GM10847 (cell line): ENCODE measurements around the gene DBX2.

Experiments used
- POLR2A ChIP-seq: IDR thresholded peaks from 2 replicates; pipeline ENCODE4 v1.6.1; 2011; ENCODE audit not compliant: insufficient read length; ENCODE audit errors: extremely low read depth

Gene DBX2

GRCh38 chr12:45050751-45051571 is at the start of gene DBX2:
Gene DBX2 (minus strand): TSS chr12:45051099. CDS start chr12:45050927, 172 bp downstream.
- no peak for TF ChIP-seq POLR2A

- TF ChIP-seq POLR2A, result no peak
Measured at GRCh38 chr12:45098766-45099165, 47.9 kb upstream of the DBX2 start.

- TF ChIP-seq POLR2A, result no peak
Measured at GRCh38 chr12:45093051-45093450, 42.2 kb upstream of the DBX2 start.

DNA sequence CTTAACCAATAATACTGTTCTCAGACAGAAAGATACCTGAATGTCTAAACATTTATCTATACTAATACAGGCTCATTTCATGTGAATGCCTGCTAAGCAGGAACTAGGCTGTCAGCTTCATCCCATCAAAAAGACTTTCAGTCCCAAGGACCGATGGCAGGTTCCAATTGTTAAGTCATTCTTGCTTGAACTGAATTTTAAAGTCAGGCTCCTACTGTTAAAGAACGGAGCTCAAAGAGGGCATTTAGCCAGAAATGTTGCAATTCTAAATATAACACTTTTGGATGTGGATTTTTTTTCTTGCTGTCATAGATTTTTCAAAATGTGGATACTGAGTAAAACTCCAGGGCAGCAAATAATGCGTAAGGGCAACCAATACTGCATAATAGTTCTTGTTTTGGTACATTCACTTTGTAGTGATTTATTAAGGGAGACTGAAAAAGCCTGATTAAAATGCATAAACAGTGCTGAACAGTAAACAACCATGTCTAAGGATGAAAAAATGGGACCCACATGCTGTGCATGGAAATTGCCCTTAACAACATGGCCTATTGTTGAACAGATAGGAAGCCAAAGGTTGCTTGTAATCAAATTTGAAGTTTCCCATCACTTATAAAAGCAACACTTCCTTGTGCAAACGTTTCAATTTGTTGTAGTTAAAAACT is 38.6 kb upstream of the DBX2 start:
- no peak for TF ChIP-seq POLR2A

GRCh38 chr12:45088608-45089007 is 37.7 kb upstream of the DBX2 start:
- TF ChIP-seq POLR2A, result no peak

DNA sequence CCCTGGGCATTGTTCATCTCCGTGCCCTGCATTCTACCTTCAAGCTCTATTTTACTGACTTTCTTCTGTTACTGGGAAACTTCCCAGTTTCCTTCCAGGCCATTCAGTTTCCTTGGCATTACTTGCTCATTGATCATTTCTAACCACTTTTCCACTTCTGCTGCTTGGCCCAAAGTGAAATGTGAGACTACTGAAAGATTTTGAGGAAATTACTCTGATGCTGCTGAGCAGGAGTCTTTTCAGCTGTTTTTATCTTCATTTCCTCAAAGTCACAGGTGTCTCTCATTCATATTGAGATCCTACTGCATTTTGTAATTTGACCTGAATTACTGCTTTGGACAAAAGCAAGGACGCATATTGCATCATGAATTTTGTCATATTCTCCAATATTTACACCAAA is 26.4 kb upstream of the DBX2 start:
- no peak for TF ChIP-seq POLR2A

- no peak for TF ChIP-seq POLR2A
Measured at GRCh38 chr12:45076417-45077026, 25.6 kb upstream of the DBX2 start.

DNA sequence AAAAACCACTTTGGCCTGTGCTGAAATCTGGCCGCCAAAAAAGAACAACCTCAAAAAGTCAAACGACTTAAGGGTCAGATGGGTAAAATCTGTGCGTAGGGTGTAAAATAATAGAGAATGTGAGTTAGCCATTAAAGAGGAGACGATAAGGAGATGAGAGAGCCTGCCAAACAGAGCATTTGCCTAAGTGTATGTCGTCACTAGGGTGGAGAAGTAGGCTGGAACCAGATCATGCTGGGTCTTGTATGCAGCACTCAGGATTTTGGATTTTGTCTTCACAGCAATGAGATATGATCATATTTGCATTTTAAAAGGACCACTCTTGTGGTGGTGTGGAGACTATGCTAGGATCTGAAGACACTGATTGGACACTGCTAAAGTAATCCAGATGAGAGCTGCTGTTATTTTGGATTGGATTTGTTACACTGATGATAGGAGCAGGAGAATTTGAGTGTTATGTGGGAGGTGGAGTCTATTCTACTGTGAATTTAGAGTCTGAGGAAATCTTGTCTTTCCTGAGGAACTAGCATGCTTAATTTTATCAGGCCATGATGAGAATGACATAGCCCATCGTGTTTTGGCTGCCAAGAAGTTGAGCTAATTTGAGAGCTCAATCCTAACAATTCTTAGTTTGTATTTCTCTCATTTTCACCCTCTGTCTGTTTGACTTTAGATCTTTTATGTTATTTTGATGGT is 24.8 kb upstream of the DBX2 start:
- no peak for TF ChIP-seq POLR2A

DNA sequence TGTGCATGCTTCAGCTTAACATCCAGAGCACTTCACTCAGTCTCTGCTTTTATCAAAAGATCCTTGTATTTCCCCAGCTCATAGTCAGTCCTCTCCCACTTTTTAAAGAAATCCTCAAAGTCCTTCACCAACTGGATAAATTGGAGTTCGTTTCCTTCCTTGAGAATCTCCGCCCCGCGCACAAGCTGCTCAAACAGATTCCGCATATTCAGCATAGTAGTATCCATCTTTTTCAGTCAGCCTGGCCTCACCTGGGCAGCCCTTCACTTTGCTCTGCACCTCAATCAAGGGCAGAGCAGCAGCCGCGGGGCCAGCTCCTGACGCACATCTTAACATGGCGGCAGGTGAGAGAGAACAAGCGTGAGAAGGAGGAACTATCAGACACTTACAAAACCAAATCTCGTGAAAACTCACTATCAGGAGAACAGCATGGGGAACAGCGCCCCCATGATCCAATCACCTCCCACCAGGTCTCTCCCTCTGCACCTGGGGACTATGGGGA is 14.3 kb upstream of the DBX2 start:
- no peak for TF ChIP-seq POLR2A

DNA sequence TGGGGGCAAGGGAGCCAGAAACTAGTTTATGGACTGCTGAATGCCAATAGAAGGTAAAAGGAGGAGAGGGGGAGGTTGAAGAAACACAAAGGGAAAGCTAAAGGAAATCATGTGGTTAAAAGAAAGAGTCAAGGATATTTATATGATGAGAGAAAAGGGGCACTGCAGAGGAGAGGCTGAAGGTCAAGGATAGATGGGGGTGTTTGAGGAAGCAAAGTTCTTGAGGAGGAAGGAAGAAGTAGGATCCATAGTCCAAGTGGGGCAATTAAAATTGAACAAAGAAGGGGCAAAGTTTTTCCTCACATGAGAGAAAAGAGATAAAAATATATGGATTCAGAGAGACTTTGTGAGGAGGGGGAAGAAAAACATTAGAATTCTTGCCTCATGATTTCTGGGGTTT is 10.1 kb upstream of the DBX2 start:
- TF ChIP-seq POLR2A, result no peak

GRCh38 chr12:45051572-45052125 is 750 bp upstream of the DBX2 start:
- no peak for TF ChIP-seq POLR2A

- TF ChIP-seq POLR2A, result no peak
Measured at GRCh38 chr12:45049912-45050750, 768 bp downstream of the DBX2 start.

DNA sequence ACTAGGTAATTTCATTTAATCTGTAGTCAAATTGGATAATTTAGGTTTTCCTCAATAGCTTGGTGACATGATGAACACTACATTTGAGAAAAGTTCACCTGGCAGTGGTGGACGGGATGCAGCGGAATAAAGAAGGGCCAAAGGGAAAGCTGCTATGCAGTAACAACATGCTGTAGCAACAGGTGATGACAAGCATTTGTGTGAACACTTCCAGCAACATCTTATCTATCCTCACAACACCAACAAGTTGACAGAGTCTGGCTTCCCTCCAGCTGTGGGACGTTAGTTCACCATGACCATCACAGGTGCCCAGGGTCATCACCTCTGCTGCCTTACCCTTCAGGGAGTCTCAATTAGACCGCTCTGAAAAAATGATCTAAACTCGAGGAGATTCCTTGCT is 8.3 kb downstream of the DBX2 start:
- no peak for TF ChIP-seq POLR2A

GRCh38 chr12:45040977-45041376 is 9.9 kb downstream of the DBX2 start:
- TF ChIP-seq POLR2A, result no peak

DNA sequence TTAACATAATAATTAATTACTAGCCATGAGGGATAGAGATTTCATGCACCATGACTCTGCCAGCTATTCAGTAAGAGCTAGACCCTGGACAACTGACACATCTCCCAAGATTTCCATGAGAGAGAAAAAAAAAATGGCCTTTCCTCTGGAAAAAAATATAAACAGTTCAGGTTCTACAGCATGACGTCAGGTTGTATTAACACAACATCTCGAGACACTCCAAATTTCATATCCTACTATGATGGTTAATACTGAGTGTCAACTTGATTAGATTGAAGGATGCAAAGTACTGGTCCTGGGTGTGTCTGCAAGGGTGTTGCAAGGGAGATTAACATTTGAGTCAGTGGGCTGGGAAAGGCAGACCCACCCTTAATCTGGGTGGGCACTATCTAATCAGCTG is 11.1 kb downstream of the DBX2 start:
- TF ChIP-seq POLR2A, result no peak

GRCh38 chr12:45034861-45035265 is 16.0 kb downstream of the DBX2 start:
- no peak for TF ChIP-seq POLR2A
